Calu3 (cell line): Measurements from ENCODE around the gene TLCD4. TPM values are rescaled to one million over a fixed set of nuclear protein-coding genes. Genes with fewer than 3 reads are reported as not detected.

Experiments
- BruUV-seq: library from RNA; stranded (reverse); fragments of 400-500 nt; replicated peaks from 2 replicates; lab custom pipeline; 2021; lab: Mats Ljungman, UMichigan
- CTCF ChIA-PET: fragments of 300-600 bp; sonication (Branson Sonifier 250); formaldehyde crosslinking; loops from one replicate; lab custom pipeline; 2022; ENCODE audit warnings: antibody characterized with exemption; lab: Charles Lee
- DNase-seq: peaks from one replicate; pipeline ENCODE4 v3.0.0; 2022
- H3K27ac Mint-ChIP-seq: one replicate; pipeline ENCODE4 v1.8.0; 2022; ENCODE audit warnings: mixed read lengths; ENCODE audit not compliant: unreplicated experiment
- H3K27me3 Mint-ChIP-seq: one replicate; pipeline ENCODE4 v1.8.0; 2022; ENCODE audit warnings: mixed read lengths; ENCODE audit not compliant: unreplicated experiment
- H3K36me3 Mint-ChIP-seq: one replicate; pipeline ENCODE4 v1.8.0; 2022; ENCODE audit warnings: mild to moderate bottlenecking, moderate library complexity, mixed read lengths; ENCODE audit not compliant: insufficient read depth, unreplicated experiment
- H3K4me1 Mint-ChIP-seq: one replicate; pipeline ENCODE4 v1.8.0; 2022; ENCODE audit warnings: mild to moderate bottlenecking, low read depth, mixed read lengths; ENCODE audit not compliant: unreplicated experiment
- H3K4me3 Mint-ChIP-seq: one replicate; pipeline ENCODE4 v1.8.0; 2022; ENCODE audit warnings: mild to moderate bottlenecking, low read depth, moderate library complexity, mixed read lengths; ENCODE audit not compliant: unreplicated experiment
- H3K9me3 Mint-ChIP-seq: one replicate; pipeline ENCODE4 v1.8.0; 2022; ENCODE audit warnings: low read depth, mixed read lengths; ENCODE audit not compliant: unreplicated experiment
- CTCF ChIP-seq: fragments of 200-600 bp; IDR thresholded peaks from one replicate; pipeline ENCODE4 v1.8.0; 2022; ENCODE audit warnings: antibody characterized with exemption; ENCODE audit not compliant: unreplicated experiment
- intact Hi-C: fragments of 100-400 bp; cut with micrococcal nuclease; formaldehyde crosslinking; loops from one replicate; pipeline ENCODE4 v1.10.0; 2022; ENCODE audit not compliant: unreplicated experiment
- total RNA-seq: library from RNA; stranded (reverse); gene quantifications from 2 replicates; pipeline ENCODE4 v1.2.3, GENCODE V29; 2022

Gene TLCD4
- total RNA-seq, 1 experiment from 2014 or later: 52.1 TPM

GRCh38 chr1:95095833-95096217 lies 21.3 kb upstream of the TLCD4 start:
- BruUV-seq: no TSS peak
- no peak for DNase-seq
- no peaks in the 10 kb centered on the region for H3K4me1 Mint-ChIP-seq
- no peaks in the 10 kb centered on the region for H3K9me3 Mint-ChIP-seq
- H3K27ac Mint-ChIP-seq: no peak overlapping the region
- H3K27me3 Mint-ChIP-seq: no peaks in the 10 kb centered on the region
- CTCF ChIA-PET: interaction anchor here (1.0 kb wide), 1 partner anchor 9 kb away, joined by 3 read pairs; no protein-coding TSS in a partner anchor
- H3K4me3 Mint-ChIP-seq: no peak overlapping the region
- TF ChIP-seq CTCF: no peak
- intact Hi-C loops: no loop called here
- no peaks in the 10 kb centered on the region for H3K36me3 Mint-ChIP-seq

- no peaks in the 10 kb centered on the region for H3K4me1 Mint-ChIP-seq
- CTCF ChIA-PET: interaction anchor here (1.0 kb wide), 1 partner anchor 9 kb away, joined by 3 read pairs; no protein-coding TSS in a partner anchor
- no peak overlapping the region for H3K4me3 Mint-ChIP-seq
- no peaks in the 10 kb centered on the region for H3K36me3 Mint-ChIP-seq
- no peak for TF ChIP-seq CTCF
- DNase-seq: no peak
- no peaks in the 10 kb centered on the region for H3K27me3 Mint-ChIP-seq
- intact Hi-C loops: no loop called here
- no TSS peak for BruUV-seq
- no peaks in the 10 kb centered on the region for H3K9me3 Mint-ChIP-seq
- no peak overlapping the region for H3K27ac Mint-ChIP-seq
Observed at GRCh38 chr1:95096218-95096841, 20.8 kb upstream of the TLCD4 start.

- Mint-ChIP-seq H3K9me3 (no peaks in the 10 kb centered on the region), H3K27me3 (no peaks in the 10 kb centered on the region), H3K27ac (no peak overlapping the region), H3K4me3 (no peak overlapping the region), H3K4me1 (no peaks in the 10 kb centered on the region), H3K36me3 (no peaks in the 10 kb centered on the region)
- BruUV-seq: no TSS peak
- DNase-seq: no peak
- intact Hi-C loops: no loop called here
- CTCF ChIA-PET: no interaction called here
- no peak for TF ChIP-seq CTCF
Observed at GRCh38 chr1:95097426-95097825, 19.7 kb upstream of the TLCD4 start.

- BruUV-seq: no TSS peak
- DNase-seq: no peak
- TF ChIP-seq CTCF: no peak
- no peak overlapping the region for H3K27ac Mint-ChIP-seq
- no peaks in the 10 kb centered on the region for H3K4me1 Mint-ChIP-seq
- intact Hi-C loops: no loop called here
- CTCF ChIA-PET: no interaction called here
- H3K27me3 Mint-ChIP-seq: no peaks in the 10 kb centered on the region
- H3K36me3 Mint-ChIP-seq: no peaks in the 10 kb centered on the region
- no peak overlapping the region for H3K4me3 Mint-ChIP-seq
- no peaks in the 10 kb centered on the region for H3K9me3 Mint-ChIP-seq
Observed at GRCh38 chr1:95098196-95098595, 19.0 kb upstream of the TLCD4 start.
